Esophagus muscularis mucosa (tissue), 4 donors: Measurements from ENCODE around the gene ISY1. TPM values are rescaled to one million over a fixed set of nuclear protein-coding genes. Genes with fewer than 3 reads are reported as not detected.

ENCODE experiments used
- DNase-seq: peaks from one replicate; pipeline ENCODE4 v3.0.0-alpha.2; 2017; ENCODE audit errors: extremely low spot score
- H3K27ac ChIP-seq, 4 donors: fragments of 200-600 bp; sonication (generic); replicated peaks in 1 of 4; 1 replicate in 3 of 4; 2 replicates in 1 of 4; pipeline ENCODE4 v1.5.1; 2016 to 2019; ENCODE audit warnings: mild to moderate bottlenecking in 1 of 4
- H3K27me3 ChIP-seq, 4 donors: fragments of 200-600 bp; sonication (generic); one replicate each; pipeline versions ENCODE4 v1.5.1 to v1.6.0; 2016 to 2019
- H3K36me3 ChIP-seq, 4 donors: fragments of 200-600 bp; sonication (generic); one replicate each; pipeline ENCODE4 v1.5.1; 2016 to 2019
- H3K4me1 ChIP-seq, 4 donors: fragments of 200-600 bp; sonication (generic); one replicate each; pipeline ENCODE4 v1.5.1; 2016 to 2019
- H3K4me3 ChIP-seq, 4 donors: fragments of 200-600 bp; sonication (generic); 1 replicate in 2 of 4; 2 replicates in 2 of 4; pipeline ENCODE4 v1.5.1; 2016 to 2019; ENCODE audit warnings: mild to moderate bottlenecking in 4 of 4, moderate library complexity in 1 of 4
- H3K9me3 ChIP-seq, 4 donors: fragments of 200-600 bp; sonication (generic); 1 replicate in 3 of 4; 2 replicates in 1 of 4; pipeline ENCODE4 v1.5.1; 2016 to 2019
- CTCF ChIP-seq, 3 experiments: fragments of 200-600 bp in 2 of 3; fragments of 450-650 bp in 1 of 3; sonication (generic) in 2 of 3; IDR thresholded peaks; one replicate each; pipeline ENCODE4 v1.5.1; 2017 to 2019; ENCODE audit warnings: antibody characterized with exemption in 3 of 3, mild to moderate bottlenecking in 2 of 3, moderate library complexity in 1 of 3
- EP300 ChIP-seq: sonication (generic); formaldehyde crosslinking; IDR thresholded peaks from one replicate; pipeline ENCODE4 v1.6.1; 2017; ENCODE audit warnings: antibody characterized with exemption
- POLR2A ChIP-seq: fragments of 450-650 bp; IDR thresholded peaks from one replicate; pipeline ENCODE4 v1.6.1; 2017; ENCODE audit warnings: antibody characterized with exemption, moderate library complexity, mild to moderate bottlenecking, low read depth
- POLR2AphosphoS5 ChIP-seq, 2 donors: sonication (generic); formaldehyde crosslinking; IDR thresholded peaks; one replicate each; pipeline ENCODE4 v1.6.1; 2017; ENCODE audit warnings: antibody characterized with exemption in 2 of 2
- WGBS: methylation state at CpG from one replicate; pipeline ENCODE4 v1.1.5; 2018; 5-methylcytosine and 5-hydroxymethylcytosine counted together
- intact Hi-C: fragments of 100-400 bp; cut with DNase I; formaldehyde crosslinking; loops from one replicate; pipeline ENCODE4 v1.15.1; 2023
- total RNA-seq, 4 donors: library from RNA; depleted of rRNA; stranded (reverse); fragments of >200 nt; gene quantifications; one replicate each; pipeline versions ENCODE4 v1.1.0 to v1.2.1, GENCODE V29; 2016

ISY1 gene
- total RNA-seq, 4 donors from 2014 or later: 15.4 to 26.7 (median 18.4) TPM

- TF ChIP-seq POLR2A (no peak), CTCF (IDR thresholded peaks at IDR 0.05) (no peak), POLR2AphosphoS5 (IDR thresholded peaks at IDR 0.05) (no peak), EP300 (no peak)
- H3K27me3 ChIP-seq: no peaks in the 10 kb centered on the region
- no peaks in the 10 kb centered on the region for H3K9me3 ChIP-seq
- WGBS: under 1% methylated on average over 24 of the region's 24 CpGs
- intact Hi-C loops: loop anchor here (5.0 kb wide), 1 partner anchor 65 kb away; the partner anchor contains the start of gene COPG1
- peaks cover 50 to 71% (median 66%) of the 10 kb centered on the region in 4 donors for H3K4me1 ChIP-seq
- H3K4me3 ChIP-seq: peak overlapping the region; percentile 89 to 99 (median 94)
- peak overlapping the region; percentile 99 to 100 (median 100) for H3K27ac ChIP-seq
- no peak for DNase-seq
- H3K36me3 ChIP-seq: peaks cover 0 to 25% (median 8%) of the 10 kb centered on the region in 4 donors
Measured at GRCh38 chr3:129182390-129183185, 21.7 kb upstream of the ISY1 start.

- intact Hi-C loops: loop anchor here (5.0 kb wide), 1 partner anchor 65 kb away; the partner anchor contains the start of gene COPG1
- peaks cover 0 to 33% (median 10%) of the 10 kb centered on the region in 4 donors for H3K36me3 ChIP-seq
- no peak for TF ChIP-seq POLR2AphosphoS5 (IDR thresholded peaks at IDR 0.05)
- no peak for TF ChIP-seq EP300
- TF ChIP-seq POLR2A: no peak
- TF ChIP-seq CTCF (IDR thresholded peaks at IDR 0.05): no peak
- WGBS: 12% methylated on average over 3 of the region's 3 CpGs
- no peaks in the 10 kb centered on the region for H3K9me3 ChIP-seq
- H3K4me1 ChIP-seq: peaks cover 57 to 78% (median 70%) of the 10 kb centered on the region in 4 donors
- H3K27me3 ChIP-seq: no peaks in the 10 kb centered on the region
- H3K4me3 ChIP-seq: peak overlapping the region; percentile 89 to 99 (median 94)
- peak overlapping the region; percentile 99 to 100 (median 100) for H3K27ac ChIP-seq
- DNase-seq: no peak
Measured at GRCh38 chr3:129181819-129182218, 21.0 kb upstream of the ISY1 start.

- no peaks in the 10 kb centered on the region for H3K9me3 ChIP-seq
- TF ChIP-seq POLR2A: no peak
- TF ChIP-seq POLR2AphosphoS5 (IDR thresholded peaks at IDR 0.05): peak; percentile 36 to 38
- peaks cover 67 to 84% (median 82%) of the 10 kb centered on the region in 4 donors for H3K4me1 ChIP-seq
- intact Hi-C loops: loop anchor here (5.0 kb wide), 1 partner anchor 67 kb away; the partner anchor contains the start of gene COPG1
- 17% methylated on average over 1 of the region's 1 CpG for WGBS
- H3K4me3 ChIP-seq: peak overlapping the region; percentile 89 to 99 (median 94)
- H3K36me3 ChIP-seq: peaks cover 0 to 33% (median 11%) of the 10 kb centered on the region in 4 donors
- peak overlapping the region; percentile 73 to 100 (median 100) for H3K27ac ChIP-seq
- no peaks in the 10 kb centered on the region for H3K27me3 ChIP-seq
- DNase-seq: no peak
Measured at GRCh38 chr3:129180461-129180860, 19.6 kb upstream of the ISY1 start.

GRCh38 chr3:129176051-129176450 is 15.2 kb upstream of the ISY1 start:
- Histone ChIP-seq H3K9me3 (no peaks in the 10 kb centered on the region), H3K27me3 (no peaks in the 10 kb centered on the region), H3K27ac (peak overlapping the region in 2 of 4 donors; percentile 19 to 35), H3K36me3 (peaks cover 9 to 31% (median 23%) of the 10 kb centered on the region in 4 donors), H3K4me3 (no peak overlapping the region), H3K4me1 (peaks cover 87 to 100% (median 100%) of the 10 kb centered on the region in 4 donors)
- no peak for DNase-seq
- WGBS: 63% methylated on average over 1 of the region's 1 CpG
- intact Hi-C loops: no loop called here
- TF ChIP-seq POLR2A (no peak), CTCF (IDR thresholded peaks at IDR 0.05) (no peak), EP300 (no peak), POLR2AphosphoS5 (IDR thresholded peaks at IDR 0.05) (no peak)

GRCh38 chr3:129173725-129174124 is 12.9 kb upstream of the ISY1 start:
- Histone ChIP-seq H3K4me1 (peaks cover 70 to 87% (median 83%) of the 10 kb centered on the region in 4 donors), H3K27ac (peak overlapping the region in 2 of 4 donors; percentile 42 to 59), H3K36me3 (peaks cover 29 to 48% (median 42%) of the 10 kb centered on the region in 4 donors), H3K27me3 (no peaks in the 10 kb centered on the region), H3K4me3 (no peak overlapping the region), H3K9me3 (no peaks in the 10 kb centered on the region)
- DNase-seq: no peak
- intact Hi-C loops: no loop called here
- 36% methylated on average over 4 of the region's 4 CpGs for WGBS
- TF ChIP-seq POLR2AphosphoS5 (IDR thresholded peaks at IDR 0.05) (no peak), CTCF (IDR thresholded peaks at IDR 0.05) (no peak), POLR2A (no peak), EP300 (no peak)
